Activated gamma-delta T cell (primary cell): ENCODE measurements around the gene RBFOX2.

Experiments used
- DNase-seq: peaks from one replicate; lab custom pipeline; 2025; lab: John Stamatoyannopoulos, UW

The RBFOX2 gene

DNA sequence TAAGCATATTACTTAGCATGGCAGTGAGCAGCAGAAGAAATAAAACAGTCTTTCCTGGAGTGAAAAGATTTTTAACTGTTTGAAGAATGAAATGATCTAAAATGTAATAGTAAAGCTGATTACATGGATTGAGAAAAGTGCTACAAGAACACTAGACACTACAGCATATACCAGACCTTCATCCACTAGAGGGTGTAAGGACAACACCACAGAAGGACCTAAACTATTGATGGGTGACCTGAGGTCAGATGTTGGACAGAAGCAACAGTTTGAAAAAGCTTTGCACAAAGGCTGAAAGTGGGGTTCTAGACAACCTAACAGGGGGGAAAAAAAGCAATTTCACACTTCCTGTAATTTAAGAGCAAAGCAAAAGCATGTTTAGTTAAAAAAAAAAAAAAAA lies 97.7 kb downstream of the RBFOX2 start:
- DNase-seq, result no peak

DNA sequence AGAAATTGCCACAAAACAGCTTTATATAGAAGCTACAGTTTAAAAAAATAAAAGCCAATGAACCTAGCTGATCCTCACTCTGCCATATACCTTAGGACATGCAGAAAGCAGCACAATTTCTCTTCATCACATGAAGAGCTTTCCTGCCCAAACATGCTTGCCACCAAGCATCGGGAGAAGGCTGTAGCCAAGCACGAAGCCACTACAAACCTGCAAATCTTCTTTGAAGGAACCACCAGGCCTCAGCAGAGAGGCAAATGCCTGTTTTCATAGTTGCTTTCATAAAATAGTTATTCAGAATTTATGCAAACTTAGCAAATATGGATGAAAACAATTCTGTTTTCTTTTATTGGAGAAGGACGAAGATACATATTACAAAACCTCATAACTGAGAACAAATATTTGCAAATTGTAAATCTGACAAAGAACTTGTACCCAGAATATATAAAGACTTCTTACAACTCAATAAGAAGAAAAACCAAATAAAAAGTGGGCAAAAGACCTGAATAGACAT lies 100.3 kb downstream of the RBFOX2 start:
- no peak for DNase-seq

DNA sequence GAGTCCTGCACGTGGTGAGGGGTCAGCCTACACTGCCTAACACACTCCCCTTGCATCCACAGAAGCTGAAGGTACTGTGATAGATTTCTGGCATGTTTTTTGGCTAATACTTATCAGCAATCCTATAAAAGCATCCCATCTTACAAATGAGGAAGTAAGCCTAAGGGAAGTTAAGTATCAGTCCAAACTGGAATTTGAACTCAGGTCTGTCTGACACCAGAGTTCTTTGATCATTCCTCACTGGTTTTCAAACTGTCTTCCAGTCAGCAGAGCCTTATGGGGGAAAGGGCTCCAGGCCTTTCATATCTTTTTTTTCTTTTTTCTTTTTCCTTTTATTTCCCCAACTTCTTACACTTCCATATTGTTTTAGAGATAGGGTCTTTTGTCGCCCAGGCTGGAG lies 105.6 kb downstream of the RBFOX2 start:
- no peak for DNase-seq

DNA sequence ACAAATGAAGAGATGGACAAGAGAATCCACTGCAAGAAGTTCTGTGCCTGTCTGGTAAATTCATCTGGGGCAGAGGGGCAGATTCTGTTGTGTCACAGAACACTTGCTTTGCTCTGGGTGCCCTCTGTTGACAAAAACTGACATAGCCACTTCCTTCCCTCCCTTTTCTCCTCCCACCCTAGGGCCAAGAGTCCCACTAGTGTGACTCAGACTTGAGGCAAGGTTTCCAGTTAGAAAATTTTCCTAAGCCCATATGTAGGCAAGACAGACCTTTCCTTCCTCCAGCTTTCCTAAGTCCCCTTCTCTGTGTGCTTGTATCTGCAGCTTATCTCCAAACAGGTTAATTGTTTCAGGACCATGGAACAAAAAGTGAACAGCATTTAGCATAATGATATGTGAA lies 106.8 kb downstream of the RBFOX2 start:
- no peak for DNase-seq

DNA sequence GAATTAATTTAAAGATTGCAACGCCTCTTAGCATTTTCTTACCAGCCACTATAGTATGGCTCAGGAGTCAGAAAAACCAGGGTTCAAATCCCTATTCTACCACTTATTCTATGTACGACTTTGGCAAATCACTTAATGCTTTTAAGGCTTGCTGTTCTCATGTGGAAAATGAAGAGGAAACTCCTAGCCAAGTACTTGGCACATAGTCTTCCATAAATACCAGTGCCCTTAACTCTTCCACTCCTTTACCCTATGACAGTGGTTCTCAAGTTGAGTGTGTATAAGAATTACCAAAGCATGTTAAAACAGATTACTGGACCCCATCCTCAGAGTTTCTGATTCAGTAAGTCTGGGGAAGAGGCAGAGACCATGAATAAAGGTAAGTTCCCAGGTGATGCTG lies 107.6 kb downstream of the RBFOX2 start:
- no peak for DNase-seq

DNA sequence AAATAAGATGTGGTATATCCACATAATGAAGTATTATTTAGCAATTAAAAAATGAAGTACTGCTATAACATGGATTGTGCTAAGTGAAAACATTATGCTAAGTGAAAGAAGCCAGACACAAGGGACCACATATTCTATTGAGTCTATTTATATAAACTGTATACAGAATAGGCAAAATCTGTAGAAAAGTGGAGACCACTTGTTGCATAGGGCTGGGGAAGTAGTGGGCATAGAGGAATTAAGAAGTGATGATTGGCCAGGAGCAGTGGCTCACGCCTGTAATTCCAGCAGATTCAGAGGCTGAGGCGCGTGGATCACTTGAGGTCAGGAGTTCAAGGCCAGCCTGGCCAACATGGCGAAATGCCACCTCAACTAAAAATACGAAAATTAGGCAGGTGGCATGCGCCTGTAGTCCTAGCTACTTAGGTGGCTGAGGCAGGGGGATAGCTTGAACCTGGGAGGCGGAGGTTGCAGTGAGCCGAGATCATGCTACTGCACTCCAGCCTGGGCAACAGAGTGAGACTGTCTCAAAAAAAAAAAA lies 109.6 kb downstream of the RBFOX2 start:
- no peak for DNase-seq

DNA sequence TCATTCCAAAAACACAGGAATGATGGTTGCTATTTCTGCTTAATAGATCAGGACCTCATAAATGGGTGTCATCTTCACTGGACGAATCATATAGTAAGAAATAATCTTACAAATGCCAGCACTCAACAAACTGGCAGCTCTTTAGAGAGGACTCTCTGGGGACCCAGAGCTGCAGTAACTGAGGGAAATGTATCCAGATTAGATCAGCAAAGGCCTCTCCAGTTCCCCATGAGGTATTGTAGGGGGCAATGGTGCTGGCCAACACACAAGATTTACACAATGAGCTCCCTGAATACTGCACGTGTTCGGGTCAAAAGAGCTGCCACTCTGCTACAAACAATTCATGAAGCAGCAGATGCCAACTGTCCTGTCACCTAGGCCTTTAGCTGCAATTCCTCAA lies 110.2 kb downstream of the RBFOX2 start:
- DNase-seq, result no peak

DNA sequence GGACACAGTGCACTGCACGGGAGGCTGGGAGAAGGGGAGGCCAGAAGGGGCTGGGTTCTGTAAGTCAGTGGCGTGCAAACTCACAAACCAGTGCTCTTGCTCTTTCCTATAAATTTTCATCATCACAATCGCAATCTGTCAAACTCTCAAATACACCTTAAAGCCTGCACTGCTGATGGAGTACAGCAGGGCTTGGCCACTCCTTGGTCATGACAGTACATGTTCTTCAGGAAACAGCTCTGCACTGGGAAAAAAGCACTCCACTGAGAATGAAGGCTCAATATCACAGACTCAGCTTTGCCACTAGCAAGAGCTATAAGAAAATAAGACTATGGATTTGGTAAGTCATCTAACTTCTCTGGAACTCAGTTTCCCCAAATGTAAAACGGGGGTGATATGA lies 111.0 kb downstream of the RBFOX2 start:
- DNase-seq, result no peak

DNA sequence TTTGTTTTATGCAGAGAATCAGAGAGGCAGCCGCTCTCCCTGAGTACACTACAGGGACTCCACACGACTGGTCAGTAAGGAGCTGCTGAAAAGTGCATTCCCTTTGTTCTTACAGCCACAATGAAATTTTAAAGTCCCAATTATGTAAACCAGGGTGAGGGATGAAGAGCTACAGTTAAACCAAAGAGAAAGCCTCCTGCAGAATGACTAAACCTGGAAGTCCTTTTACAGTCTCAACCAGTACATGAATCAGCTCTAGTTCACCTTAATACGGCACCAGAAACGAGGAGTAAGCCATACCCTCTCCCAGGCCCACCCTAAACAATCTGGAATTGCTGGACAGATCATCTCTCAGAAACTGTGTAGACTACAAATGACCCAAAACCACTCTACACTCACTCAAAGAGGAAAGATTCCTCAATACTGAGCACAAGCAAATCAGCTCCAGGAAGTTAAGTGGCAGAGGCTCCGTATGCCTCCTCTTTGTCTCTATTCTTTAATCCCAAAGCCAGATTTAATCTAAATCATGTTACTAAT lies 113.1 kb downstream of the RBFOX2 start:
- DNase-seq, result no peak

DNA sequence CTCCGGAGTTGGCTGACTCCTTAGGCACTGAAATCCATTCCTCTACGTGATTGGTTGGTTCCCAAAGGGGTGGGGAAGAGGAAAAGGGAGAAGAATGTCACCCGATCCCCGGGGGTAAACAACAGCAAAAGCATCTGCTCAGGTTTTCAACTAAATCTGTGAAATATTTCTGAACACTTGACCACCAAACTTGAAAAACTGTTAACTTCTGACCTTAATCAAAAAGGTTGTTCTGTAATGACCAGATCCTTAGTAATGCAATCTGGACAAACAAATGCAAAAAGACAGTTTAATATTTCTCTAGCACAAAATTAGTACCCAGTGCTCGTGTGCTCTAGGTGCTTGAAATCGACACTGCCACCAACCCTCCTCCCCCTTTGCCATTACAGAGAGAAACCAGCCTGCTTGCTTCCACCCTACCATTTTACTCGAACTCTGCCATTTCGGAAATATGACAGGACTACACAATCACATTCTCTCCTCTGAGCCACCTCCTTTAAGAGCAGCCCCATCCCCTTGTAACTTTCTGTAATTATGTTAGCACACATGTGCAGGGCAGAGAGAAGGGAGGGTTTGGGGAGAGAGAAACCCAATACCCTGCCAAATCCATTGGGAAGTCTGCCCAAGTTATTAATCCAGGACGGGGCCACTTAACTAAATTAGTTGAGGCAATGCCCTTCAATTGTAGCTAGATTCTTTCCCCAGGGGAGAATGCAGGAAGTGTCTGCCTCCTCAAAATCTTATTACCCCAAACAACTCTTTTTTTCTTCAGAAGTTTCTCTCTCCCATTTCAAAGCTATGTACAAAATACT lies 113.8 kb downstream of the RBFOX2 start:
- DNase-seq, result no peak

DNA sequence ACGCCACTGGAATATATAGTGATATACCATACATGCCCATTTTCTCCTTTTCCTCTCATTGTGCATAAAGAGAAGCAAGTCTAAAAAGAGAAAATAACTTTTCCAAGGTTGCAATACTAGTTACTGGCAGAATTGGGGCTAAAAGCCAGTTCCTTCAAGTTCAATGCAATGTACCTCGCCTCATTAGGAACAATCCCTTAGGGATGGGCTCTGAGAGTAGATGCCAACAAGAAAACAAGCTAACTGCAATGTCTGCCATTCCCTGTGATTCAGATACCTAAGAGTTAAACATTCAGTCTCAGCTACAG lies 114.3 kb downstream of the RBFOX2 start:
- no peak for DNase-seq

DNA sequence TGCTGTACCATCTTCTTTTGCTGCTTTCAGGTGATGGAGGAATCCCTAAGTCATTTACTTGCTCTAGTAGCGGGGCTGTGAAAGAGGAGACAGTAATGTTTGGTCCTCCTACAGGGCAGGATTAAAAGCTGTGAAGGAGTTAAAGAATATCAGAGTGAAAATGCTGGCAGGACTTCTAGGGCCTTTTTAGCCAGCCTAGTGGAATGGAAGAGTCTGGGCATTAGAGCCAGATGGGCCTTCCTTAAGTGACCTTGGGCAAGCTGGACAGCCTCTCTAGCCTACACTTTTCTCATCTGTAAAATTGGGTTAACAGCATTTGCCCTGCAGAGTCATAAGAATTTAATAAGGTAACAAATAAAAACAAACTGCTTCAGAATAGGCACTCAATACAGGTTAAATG lies 114.7 kb downstream of the RBFOX2 start:
- DNase-seq, result no peak

DNA sequence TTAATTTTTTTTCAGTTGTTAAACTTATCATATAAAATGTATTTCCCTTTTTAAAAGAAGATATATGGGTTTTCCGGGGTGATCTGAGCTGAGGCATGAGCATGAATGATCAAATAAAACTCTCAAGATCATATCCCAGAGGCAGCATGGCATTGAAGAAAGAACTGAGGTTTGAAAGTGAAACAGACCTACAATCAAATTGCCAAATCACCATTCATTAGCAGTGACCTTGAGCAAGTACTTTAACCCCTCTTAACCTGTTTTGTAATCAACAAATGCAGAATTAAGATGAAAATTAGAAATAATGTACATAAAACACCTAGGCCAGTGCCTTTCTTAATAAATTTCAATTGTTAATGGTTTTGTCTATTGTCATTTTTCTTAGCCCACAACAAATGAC lies 116.0 kb downstream of the RBFOX2 start:
- no peak for DNase-seq

DNA sequence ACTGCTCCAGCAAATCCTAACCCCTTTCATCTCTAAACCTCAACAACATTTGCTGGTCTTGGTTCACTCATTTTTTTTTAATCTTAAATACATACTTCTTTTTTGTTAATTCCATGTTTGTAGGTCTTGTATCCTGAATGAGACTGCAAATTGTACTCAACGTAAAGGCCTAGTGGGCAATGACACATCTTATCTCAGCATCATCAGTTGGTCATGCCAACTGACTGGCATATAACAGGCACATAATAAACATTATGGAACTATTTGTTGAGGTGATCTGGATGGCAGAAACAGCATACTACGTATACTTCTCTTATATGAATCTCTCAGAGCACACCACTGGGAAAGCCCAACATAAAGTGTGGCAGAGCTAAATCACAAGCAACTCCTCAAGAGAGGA lies 116.7 kb downstream of the RBFOX2 start:
- no peak for DNase-seq

DNA sequence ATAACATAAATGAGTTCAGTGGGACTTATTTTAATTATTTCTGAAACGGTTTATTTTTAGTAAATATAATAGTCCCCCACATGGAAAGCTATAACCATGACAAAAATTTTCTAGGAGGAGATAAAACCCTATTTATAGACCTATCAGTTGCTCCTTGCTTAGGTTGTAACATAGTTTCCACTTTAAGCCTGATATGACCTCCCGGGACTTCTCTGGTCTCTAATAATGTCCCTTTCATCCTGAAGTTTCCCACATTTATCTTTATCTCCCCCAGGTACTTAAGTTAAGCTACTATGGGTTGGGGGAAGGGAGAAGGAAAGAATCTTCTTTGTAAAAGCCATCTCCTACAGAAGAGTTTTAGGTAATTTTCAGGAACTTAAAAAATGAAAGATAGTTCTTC lies 117.7 kb downstream of the RBFOX2 start:
- no peak for DNase-seq

DNA sequence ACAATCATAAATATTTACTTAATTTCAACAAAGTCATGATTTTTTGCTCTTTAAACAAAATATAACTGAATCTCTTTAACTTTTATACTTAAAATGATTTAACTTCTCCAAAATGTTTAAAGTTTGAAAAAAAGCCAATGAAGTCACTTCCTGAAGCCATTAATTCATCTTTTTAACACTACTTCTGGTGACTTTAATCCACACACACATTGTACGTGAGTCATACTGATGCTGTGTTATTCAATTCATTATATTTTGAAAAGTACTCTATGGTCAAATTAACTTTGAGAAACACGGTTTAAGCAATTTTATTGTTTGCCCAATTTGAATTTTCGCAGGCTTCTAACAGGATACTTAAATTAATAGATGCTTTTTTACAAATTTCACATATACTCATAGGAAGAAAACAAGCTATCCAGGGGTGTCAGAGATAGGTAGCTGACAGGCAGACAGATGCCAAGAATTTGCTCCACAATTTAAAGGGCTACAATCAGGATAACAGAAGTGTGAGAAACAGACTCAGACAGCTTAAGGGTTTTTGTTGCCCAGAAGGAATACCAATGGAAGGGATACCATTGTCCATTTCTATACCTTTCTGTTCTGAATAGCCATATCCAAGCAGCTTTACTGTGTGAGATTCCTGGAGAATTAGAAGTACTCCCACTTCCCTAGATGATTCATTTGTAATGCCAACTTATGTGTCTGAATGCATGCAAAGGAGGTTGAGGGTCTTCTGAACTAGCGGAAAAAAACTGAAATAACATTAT lies 118.4 kb downstream of the RBFOX2 start:
- no peak for DNase-seq

DNA sequence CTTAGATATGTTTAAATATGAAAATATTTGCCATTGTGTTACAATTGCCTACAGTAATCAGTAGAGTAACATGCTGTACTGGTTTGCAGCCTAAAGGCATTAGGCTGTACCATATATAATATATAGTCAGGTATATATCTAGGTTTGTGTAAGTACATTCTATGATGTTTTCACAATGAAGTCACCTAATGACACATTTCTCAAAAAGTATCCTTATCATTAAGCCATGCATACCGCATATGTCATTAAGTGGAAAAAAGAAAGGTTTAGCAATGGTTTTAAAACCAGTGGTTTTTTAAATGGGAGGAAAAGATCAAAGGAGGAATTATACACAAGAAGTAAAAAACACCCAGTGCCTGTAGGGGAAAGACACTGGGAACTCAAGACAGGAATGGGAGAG lies 122.7 kb downstream of the RBFOX2 start:
- no peak for DNase-seq

DNA sequence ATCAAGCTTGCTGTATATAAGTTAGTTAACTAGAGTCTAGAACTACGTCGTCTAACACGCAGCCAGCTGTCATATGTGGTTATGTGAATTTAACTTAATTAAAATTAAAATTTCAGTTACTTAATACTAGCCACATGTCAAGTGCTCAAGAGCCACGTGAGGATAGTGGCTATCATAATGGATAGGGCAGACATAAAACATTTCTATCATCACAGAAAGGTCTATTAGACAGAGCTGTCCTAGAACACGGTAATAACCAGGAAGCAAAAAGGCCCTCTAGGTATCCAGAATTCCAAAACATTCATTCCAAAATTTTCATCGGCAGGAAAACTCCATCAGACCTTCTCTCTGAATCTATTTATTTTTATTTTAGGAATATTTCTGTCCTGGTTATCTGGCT lies 123.9 kb downstream of the RBFOX2 start:
- DNase-seq, result no peak

DNA sequence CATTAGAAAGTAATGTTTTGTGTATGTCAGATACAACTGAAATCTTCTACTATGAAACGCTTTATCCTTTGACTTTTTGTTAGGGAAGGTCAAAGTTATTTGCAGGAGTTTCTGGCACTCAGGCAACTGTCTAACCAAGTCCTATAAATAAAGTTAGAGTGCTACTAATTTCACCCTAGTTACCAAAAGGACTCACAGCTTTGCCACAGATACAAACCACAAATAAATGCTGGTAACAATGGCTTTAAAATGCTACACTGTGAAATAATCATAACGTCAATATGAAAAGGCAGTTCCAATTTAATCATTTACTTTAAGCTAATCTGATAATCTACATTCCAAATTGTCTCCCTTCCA lies 124.3 kb downstream of the RBFOX2 start:
- DNase-seq, result no peak

DNA sequence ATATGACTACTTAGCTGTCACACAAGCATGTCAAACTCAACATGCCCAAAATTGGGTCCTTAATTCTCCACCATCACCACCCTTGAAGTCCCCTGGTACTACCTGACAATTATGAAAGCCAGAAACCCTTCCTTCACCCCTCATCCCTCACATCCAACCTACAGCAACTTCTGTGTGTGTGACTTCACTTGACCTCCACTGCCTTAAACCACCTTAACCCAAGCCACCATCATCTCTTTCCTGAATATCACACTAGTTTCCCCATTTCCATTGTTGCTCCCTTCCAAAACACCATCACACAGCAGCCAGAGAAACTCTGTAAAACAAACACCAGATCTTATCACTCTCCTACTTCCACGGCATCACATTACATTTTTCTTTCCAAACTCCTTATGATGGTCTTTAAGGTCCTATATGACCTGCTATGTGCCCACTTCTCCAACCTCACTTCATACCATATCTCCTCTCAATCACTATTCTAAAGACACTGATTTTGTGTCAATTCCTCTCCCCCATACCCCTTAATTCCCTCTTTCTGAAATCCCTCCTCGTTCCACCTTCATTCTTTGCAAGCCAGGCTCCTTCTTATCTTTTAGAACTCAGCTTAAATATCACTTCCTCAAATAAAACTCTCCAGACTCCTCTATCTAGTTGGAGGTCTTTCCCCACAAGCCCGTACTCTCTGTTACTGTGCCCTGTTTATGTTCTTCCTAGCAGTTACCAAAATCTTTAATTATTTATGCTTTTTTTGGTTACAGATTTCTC lies 124.9 kb downstream of the RBFOX2 start:
- no peak for DNase-seq

DNA sequence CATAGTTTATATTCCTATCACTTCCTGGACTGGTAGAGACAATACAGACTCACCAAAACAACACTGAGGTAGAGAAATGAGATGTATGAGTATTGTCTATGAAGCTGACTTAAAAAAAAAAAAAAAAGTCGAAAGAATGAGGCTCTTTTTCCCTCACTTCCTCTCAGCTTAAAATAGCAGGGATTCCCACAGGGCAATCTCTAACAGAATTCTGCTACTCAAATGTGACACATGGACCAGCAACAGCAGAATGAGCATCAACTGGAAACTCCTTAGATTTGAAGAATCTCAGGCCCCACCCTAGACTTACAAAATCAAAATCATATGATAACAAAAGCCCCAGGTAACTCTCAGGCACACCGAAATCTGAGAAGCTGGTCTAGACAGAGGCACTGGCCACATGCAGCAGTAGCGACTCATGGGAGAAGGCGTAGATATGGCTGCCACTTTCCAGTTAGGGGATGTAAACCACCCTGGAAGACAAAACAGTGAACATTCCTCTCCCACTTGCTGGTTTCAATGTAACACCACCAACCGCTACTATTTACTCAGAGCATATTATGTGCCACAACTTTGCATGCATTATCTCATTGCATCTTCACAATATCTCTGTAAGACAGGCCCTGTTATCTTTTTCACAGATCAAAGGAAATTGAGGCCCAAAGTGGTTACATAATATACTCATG lies 128.0 kb downstream of the RBFOX2 start:
- DNase-seq, result no peak

DNA sequence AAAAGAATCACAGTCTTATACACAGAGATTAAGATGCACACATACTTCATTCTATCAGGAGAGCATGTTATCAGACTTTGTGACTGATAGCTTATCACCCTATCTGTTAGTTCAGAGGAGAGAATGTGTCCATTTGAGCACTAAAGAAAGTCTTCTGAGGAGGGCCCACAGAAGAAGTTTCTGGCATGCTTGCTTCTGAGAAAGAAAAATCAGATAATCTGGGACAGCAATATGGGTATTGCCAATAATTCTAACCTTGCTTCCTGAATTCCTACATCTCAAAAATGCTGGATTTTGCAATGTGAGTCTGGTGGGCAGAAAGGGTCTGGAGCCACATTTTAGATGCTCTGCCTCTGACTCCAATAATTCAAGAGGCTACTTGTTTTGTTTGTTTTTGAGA lies 128.9 kb downstream of the RBFOX2 start:
- no peak for DNase-seq
